ENCODE results near the gene ARL6IP1.
"Not testable (repeated sequence)": the region's sequence is repeated elsewhere in the genome, so short reads cannot be mapped to it uniquely, and the experiment has no call there.

- not testable (repeated sequence) for TF ChIP-seq MYC (IDR thresholded peaks at IDR 0.05; ENCODE audit: low read depth, low read length); POLR2A (IDR thresholded peaks at IDR 0.05; ENCODE audit: extremely low read depth, insufficient read length)
- TF ChIP-seq, protein P1, sequence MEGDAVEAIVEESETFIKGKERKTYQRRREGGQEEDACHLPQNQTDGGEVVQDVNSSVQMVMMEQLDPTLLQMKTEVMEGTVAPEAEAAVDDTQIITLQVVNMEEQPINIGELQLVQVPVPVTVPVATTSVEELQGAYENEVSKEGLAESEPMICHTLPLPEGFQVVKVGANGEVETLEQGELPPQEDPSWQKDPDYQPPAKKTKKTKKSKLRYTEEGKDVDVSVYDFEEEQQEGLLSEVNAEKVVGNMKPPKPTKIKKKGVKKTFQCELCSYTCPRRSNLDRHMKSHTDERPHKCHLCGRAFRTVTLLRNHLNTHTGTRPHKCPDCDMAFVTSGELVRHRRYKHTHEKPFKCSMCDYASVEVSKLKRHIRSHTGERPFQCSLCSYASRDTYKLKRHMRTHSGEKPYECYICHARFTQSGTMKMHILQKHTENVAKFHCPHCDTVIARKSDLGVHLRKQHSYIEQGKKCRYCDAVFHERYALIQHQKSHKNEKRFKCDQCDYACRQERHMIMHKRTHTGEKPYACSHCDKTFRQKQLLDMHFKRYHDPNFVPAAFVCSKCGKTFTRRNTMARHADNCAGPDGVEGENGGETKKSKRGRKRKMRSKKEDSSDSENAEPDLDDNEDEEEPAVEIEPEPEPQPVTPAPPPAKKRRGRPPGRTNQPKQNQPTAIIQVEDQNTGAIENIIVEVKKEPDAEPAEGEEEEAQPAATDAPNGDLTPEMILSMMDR (IDR thresholded peaks at IDR 0.05; ENCODE audit: low read depth, low read length) = not testable (repeated sequence)
Measured at GRCh38 chr16:18742870-18743269, 58.5 kb downstream of the ARL6IP1 start.

All from NB4 (cell line).